ENCODE results near the gene TXNDC12.
"Not testable (repeated sequence)": the region's sequence is repeated elsewhere in the genome, so short reads cannot be mapped to it uniquely, and the experiment has no call there.

TXNDC12 gene

DNA sequence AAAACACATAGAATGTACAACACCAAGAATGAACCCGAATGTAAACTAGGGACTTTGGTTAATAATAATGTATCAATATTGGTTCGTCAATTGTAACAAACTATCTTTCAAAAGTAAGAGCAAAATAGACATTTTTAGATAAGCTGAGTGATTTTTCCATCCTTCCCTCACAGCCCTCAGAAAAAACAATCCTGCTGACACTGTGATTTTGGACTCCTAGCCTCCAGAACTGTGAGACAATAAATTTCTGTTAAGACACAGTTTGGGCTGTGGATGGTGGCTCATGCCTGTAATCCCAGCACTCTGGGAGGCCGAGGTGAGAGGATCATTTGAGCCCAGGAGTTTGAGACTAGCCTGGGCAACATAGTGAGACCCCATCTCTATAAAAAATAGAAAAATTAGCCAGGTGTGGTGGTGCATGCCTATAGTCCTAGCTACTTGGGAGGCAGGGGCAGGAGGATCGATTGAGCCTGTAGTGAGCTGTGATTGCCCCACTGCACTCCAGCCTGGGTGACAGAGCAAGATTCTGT is 9.3 kb downstream of the TXNDC12 start:
- not testable (repeated sequence) for DNase-seq (ENCODE audit: low spot score)

- DNase-seq (ENCODE audit: low spot score) = no peak
Observed at GRCh38 chr1:52045236-52045635, 9.8 kb downstream of the TXNDC12 start.

GRCh38 chr1:52041551-52042185 is 13.3 kb downstream of the TXNDC12 start:
- DNase-seq (ENCODE audit: low spot score) = no peak

- DNase-seq (ENCODE audit: low spot score) = no peak
Observed at GRCh38 chr1:52037909-52038308, 17.1 kb downstream of the TXNDC12 start.

DNA sequence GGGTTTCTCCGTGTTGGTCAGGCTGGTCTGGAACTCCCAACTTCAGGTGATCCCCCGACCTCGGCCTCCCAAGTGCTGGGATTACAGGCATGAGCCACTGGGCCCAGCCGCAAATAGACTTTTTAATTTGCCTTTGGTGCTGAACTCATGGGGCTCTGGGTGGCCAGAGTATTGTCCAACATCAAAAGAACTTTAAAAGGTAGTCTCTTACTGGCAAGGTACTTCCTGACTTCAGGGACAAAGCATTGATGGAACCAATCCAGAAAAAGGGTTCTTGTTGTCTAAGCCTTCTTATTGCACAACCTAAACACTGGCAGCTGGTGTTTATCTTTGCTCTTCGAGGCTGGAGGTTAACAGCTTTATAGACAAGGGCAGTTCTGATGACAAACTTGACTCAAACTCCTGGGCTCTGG is 17.6 kb downstream of the TXNDC12 start:
- no peak for DNase-seq (ENCODE audit: low spot score)

DNA sequence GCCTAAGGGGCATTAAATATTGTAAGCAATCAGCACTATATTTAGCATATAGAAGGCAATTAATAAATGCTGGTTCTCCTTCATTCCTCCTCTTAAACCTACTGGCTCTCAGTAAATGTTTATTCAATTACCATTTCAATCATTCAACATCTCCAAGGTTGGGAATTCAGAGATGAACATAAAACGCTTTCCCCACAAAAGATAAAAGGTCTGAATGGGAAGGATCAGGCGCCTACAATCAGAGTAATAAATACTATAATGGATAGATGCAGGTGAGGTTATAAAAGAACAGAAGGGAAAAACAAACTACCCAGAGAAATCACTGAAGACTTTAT is 21.0 kb downstream of the TXNDC12 start:
- no peak for DNase-seq (ENCODE audit: low spot score)

DNA sequence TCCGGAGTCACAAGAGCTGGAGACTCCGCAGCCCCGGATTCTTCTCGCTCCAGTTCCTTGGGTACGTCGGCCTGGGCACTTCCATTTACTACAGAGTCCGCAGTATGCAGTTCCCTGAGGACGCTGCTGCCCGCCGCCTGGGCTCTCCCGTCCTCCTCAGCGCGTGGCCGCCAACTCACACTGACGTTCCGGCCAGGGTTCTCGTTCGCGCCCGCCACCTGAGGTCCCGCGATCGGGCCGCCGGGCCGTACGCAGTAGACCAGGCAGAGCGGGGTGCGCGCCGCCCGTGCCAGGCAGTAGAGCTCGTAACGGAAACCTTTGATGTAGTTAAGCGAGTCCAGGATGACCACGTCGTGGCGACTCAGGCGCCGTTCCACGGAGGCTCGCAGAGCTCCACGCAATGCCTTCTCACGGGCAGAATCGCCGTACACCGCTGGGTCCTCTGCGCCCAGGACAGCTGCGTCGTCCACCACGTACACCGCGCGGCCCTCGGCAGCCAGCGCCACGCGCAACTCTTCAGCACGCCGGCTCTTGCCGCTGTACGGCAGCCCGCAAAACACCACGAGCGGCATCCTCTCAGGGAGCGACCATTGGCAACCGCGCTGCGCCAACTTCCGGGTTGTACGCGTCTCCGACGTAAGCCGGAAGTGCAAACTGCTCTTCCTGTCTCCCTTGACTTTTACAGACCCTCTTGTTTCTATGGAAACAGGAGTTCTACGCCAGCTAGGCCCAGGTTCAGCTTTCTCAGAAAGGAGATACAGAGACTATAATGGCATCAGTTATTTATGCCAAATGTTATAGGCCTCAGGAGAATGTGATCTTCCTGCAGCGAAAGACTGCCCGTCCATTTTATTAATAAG is 21.6 kb downstream of the TXNDC12 start, which contains the start of gene KTI12:
TSS of gene KTI12 (minus strand) at position 621 of the 860 bp plus-strand sequence. CDS start at position 572, 49 bp downstream.
- peak; percentile 90 for DNase-seq (ENCODE audit: low spot score)

GRCh38 chr1:52032785-52033131 is 22.2 kb downstream of the TXNDC12 start:
- DNase-seq (ENCODE audit: low spot score) = peak; percentile 37

DNA sequence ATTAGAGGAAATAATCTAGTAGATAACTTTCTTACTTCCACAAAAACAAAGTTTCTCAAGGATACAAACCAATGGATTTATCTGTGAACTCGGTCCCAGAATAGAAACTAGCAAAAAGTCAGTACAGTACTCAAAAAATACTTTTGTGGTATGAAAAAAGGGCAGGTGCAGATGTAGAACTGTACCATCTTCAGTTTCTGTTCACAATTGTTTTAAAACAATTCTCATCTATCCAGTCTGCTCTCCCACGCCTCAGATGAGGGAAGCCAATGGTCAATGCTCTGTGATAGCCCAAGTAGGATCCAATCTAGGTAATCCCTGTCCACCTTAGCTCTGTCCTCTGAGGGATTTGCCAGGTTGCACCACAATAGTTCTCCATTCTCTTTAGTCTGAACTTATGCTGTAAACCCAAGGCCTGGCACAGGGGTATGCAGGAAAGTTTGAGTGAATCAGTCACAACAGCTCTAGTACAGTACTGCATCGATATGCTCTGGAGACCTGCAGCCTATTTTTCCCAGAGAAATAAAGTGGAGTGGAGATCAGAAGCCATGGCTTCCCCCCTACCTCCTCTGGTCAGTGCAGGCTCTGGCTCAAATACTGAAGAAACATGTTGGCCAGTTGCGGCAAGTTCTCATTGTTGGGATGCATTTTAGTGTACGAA is 22.7 kb downstream of the TXNDC12 start:
- no peak for DNase-seq (ENCODE audit: low spot score)

GRCh38 chr1:52028839-52029238 is 26.2 kb downstream of the TXNDC12 start:
- DNase-seq (ENCODE audit: low spot score) = not testable (repeated sequence)

DNA sequence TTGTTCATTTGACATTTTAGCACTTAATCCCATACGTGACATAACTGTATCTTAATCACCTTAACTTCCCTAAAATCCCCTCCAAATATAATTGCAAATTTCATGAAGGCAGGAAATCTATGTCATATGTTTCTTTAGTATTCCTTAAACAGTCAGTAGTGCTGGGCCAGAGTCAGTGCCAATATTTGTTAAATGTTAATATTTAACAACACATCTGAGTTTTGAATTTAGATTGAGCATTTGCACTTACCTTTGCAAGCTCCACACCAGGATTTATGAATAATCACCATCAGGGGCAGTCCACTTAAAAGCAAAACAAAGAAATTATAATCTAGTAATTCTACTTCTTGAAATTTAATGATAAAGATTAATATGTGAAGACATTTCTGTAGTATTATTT is 26.7 kb downstream of the TXNDC12 start:
- DNase-seq (ENCODE audit: low spot score) = no peak

DNA sequence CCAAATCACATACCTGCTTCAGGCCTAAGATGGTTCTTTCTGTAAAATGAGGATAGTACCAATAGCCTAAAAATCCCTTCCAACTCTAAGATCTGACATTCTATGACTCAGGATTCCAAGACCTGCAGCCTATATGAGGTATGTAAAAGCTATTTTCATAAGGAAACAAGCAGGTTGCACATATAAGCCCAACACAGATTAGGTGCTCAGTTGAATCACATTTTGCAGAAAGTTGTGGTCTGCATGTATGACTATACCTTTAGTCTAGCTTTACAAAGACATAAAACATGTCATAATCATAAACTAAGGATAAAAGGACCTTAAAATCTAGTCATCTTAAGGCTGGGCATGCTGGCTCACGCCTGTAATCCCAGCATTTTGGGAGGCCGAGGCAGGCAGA is 28.7 kb downstream of the TXNDC12 start:
- DNase-seq (ENCODE audit: low spot score) = no peak

DNA sequence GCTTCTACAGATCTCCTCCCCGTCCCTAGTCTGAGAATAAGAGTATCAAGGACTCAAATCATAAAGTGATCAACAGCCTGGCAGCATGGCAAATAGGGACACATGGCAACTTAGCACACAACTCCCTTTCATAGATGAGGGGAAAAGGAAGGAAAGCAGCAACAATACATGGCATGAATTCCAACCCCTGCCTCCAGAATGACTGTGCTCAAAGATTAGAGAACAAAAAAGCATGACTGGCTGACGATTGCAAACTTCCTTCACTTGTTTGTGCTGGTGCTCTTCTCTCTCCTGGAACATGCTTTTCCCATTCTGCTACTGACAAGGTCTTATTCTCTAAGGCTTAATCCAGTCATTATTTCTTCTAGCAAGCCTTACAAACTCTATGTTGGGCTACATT is 32.9 kb downstream of the TXNDC12 start:
- DNase-seq (ENCODE audit: low spot score) = no peak

DNA sequence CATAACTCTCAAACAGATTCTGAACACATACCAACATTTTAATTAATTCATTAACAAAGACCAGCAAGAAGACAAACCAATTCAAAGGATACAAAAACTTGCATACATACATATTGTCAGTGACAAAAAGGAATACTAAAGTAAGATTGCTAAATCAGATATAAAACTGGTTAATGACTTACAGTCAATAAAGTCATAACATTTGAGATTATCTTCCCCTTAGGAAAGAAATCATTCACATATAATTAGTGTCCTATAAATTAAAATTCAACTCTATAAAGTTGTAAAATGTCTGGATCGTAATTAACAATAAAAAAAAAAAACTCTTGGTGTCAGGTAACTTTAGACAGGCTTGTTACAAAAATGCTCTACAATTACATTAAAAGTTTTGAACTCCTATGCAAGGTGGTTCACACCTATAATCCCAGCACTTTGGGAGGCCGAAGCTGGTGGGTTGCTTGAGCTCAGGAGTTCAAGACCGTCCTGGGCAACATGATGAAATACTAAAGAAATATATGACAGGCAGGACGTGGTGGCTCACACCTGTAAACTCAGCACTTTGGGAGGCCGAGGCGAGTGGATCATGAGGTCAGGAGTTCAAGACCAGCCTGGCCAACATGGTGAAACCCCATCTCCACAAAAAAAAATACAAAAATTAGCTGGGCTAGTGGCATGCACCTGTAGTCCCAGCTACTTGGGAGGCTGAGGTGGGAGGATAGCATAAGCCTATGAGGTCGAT is 46.8 kb downstream of the TXNDC12 start:
- no peak for DNase-seq (ENCODE audit: low spot score)

DNA sequence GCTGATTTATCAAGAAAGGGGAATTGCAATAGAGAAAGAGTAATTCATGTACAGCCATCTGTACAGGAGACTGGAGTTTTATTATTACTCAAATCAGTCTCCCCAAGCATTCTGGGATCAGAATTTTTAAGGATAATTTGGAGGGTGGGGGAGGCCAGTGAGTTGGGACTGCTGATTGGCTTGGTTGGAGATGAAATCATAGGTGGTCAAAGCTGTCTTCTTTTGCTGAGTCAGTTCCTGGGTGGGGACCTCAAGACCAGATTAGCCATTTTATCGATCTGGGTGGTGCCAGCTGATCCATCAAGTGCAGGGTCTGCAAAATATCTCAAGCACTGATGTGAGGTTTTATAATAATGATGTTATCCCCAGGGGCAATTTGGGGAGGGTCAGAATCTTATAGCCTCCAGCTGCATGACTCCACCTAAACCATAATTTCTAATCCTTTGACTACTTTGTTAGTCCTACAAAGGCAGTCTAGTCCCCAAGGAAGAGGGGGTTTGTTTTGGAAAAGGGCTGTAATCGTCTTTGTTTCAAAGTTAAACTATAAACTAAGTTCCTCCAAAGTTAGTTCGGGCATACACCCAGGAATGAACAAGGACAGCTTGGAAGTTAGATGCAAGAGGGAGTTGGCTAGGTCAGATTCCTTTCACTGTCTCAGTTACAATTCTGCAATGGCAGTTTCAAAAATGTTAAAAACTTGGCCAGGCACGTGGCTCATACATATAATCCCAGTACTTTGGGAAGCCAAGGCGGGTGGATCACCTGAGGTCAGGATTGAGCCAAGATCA is 47.6 kb downstream of the TXNDC12 start:
- no peak for DNase-seq (ENCODE audit: low spot score)

DNA sequence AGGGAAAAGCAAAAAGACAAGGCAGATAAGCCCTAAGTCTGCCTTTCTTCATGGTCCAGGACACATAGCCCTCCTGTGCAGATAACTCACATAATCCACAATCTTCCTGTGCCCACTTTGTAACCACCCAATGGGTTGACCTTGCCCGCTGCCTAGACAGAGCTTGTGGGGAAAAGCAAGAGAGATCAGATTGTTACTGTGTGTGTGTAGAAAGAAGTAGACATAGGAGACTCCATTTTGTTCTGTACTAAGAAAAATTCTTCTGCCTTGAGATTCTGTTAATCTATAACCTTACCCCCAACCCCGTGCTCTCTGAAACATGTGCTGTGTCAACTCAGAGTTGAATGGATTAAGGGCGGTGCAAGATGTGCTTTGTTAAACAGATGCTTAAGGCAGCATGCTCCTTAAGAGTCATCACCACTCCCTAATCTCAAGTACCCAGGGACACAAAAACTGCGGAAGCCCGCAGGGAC is 48.9 kb downstream of the TXNDC12 start:
- not testable (repeated sequence) for DNase-seq (ENCODE audit: low spot score)

GRCh38 chr1:52005548-52005947 is 49.4 kb downstream of the TXNDC12 start:
- DNase-seq (ENCODE audit: low spot score) = not testable (repeated sequence)

- DNase-seq (ENCODE audit: low spot score) = no peak
Observed at GRCh38 chr1:52003877-52004276, 51.1 kb downstream of the TXNDC12 start.

- peak; percentile 88 for DNase-seq (ENCODE audit: low spot score)
Observed at GRCh38 chr1:52002038-52002917, 52.7 kb downstream of the TXNDC12 start.

DNA sequence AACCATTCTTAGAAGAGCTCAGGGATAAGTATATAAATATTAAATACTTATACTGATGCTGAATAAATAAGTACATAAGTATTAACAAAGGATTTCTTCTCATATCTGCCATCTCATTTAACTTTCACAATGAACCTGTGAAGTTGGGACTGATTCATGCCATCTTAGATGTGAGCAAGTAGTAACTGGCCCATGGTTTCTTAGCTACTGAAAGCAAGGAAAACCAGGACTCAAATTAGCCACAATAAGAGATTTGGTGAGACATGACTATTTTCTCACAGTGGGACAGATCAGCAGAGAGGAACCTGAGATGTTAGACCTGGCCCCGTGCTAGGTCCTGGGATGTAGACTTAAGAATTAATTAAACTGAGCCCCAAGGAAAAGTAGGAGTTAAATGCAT is 56.3 kb downstream of the TXNDC12 start:
- DNase-seq (ENCODE audit: low spot score) = no peak

Data from iPS-NIHi11 (cell line).